SK-N-SH (cell line): Measurements from ENCODE around the gene GOLGA5.

Experiments used
- EP300 ChIP-seq, 2 experiments: IDR thresholded peaks; 2 replicates each; pipeline versions ENCODE4 v1.4.0 to v1.6.1; 2012; ENCODE audit warnings: borderline replicate concordance in 1 of 2, low read depth in 1 of 2, low read length in 1 of 2
- FOSL2 ChIP-seq: IDR thresholded peaks from 2 replicates; pipeline ENCODE4 v1.4.0; 2012; ENCODE audit warnings: low read depth, mild to moderate bottlenecking, moderate library complexity, borderline replicate concordance
- GATA2 ChIP-seq: sonication (generic); formaldehyde crosslinking; IDR thresholded peaks from 2 replicates; pipeline ENCODE4 v1.5.0; 2020; ENCODE audit warnings: mild to moderate bottlenecking, missing genetic modification reagents
- JUND ChIP-seq: IDR thresholded peaks from 2 replicates; pipeline ENCODE4 v1.4.0; 2012
- MXI1 ChIP-seq: IDR thresholded peaks from 2 replicates; pipeline ENCODE4 v1.6.1; 2012; ENCODE audit warnings: mild to moderate bottlenecking, low read depth, low read length, improper control_type of control experiment
- NFIC ChIP-seq: IDR thresholded peaks from 2 replicates; pipeline ENCODE4 v1.4.0; 2012; ENCODE audit warnings: borderline replicate concordance
- POLR2AphosphoS5 ChIP-seq: IDR thresholded peaks from 2 replicates; pipeline ENCODE4 v1.6.1; 2012; ENCODE audit warnings: low read depth, low read length
- RCOR1 ChIP-seq: fragments of 150-350 bp; IDR thresholded peaks from 2 replicates; pipeline ENCODE4 v1.6.1; 2017; ENCODE audit warnings: antibody characterized with exemption, low read length
- RFX5 ChIP-seq: IDR thresholded peaks from 2 replicates; pipeline ENCODE4 v1.6.1; 2012; ENCODE audit warnings: mild to moderate bottlenecking, improper control_type of control experiment, low read length
- ZBTB33 ChIP-seq: IDR thresholded peaks from 2 replicates; pipeline ENCODE4 v1.4.0; 2012; ENCODE audit warnings: low read depth, borderline replicate concordance
- TF ChIP-seq, protein P1 (sequence below): fragments of 150-350 bp; IDR thresholded peaks from 2 replicates; pipeline ENCODE4 v1.6.1; 2017; ENCODE audit warnings: antibody characterized with exemption, low read length, low read depth, borderline replicate concordance
- TF ChIP-seq, protein P2 (sequence below): fragments of 200-600 bp; sonication (generic); IDR thresholded peaks from 2 replicates; pipeline ENCODE4 v1.6.1; 2017; ENCODE audit warnings: antibody characterized with exemption, mild to moderate bottlenecking, moderate library complexity
- TF ChIP-seq, protein P3 (sequence below): IDR thresholded peaks from 2 replicates; pipeline ENCODE4 v1.4.0; 2012; ENCODE audit warnings: low read depth

GRCh38 chr14:92759679-92760523, 34.2 kb upstream of the GOLGA5 start:
- TF ChIP-seq EP300 (IDR thresholded peaks at IDR 0.05; ENCODE audit: borderline replicate concordance in 1 of 2, low read depth in 1 of 2, low read length in 1 of 2) (no peak), ZBTB33 (no peak), GATA2 (no peak), MXI1 (no peak), POLR2AphosphoS5 (no peak), JUND (no peak), RCOR1 (no peak), FOSL2 (no peak), RFX5 (no peak), NFIC (no peak)
- TF ChIP-seq, protein P1, sequence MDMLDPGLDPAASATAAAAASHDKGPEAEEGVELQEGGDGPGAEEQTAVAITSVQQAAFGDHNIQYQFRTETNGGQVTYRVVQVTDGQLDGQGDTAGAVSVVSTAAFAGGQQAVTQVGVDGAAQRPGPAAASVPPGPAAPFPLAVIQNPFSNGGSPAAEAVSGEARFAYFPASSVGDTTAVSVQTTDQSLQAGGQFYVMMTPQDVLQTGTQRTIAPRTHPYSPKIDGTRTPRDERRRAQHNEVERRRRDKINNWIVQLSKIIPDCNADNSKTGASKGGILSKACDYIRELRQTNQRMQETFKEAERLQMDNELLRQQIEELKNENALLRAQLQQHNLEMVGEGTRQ = no peak
- TF ChIP-seq, protein P2, sequence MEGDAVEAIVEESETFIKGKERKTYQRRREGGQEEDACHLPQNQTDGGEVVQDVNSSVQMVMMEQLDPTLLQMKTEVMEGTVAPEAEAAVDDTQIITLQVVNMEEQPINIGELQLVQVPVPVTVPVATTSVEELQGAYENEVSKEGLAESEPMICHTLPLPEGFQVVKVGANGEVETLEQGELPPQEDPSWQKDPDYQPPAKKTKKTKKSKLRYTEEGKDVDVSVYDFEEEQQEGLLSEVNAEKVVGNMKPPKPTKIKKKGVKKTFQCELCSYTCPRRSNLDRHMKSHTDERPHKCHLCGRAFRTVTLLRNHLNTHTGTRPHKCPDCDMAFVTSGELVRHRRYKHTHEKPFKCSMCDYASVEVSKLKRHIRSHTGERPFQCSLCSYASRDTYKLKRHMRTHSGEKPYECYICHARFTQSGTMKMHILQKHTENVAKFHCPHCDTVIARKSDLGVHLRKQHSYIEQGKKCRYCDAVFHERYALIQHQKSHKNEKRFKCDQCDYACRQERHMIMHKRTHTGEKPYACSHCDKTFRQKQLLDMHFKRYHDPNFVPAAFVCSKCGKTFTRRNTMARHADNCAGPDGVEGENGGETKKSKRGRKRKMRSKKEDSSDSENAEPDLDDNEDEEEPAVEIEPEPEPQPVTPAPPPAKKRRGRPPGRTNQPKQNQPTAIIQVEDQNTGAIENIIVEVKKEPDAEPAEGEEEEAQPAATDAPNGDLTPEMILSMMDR = no peak
- TF ChIP-seq, protein P3, sequence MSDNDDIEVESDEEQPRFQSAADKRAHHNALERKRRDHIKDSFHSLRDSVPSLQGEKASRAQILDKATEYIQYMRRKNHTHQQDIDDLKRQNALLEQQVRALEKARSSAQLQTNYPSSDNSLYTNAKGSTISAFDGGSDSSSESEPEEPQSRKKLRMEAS = no peak
